ENCODE measurements around the gene SLC4A1.
"Not testable (repeated sequence)": the region's sequence is repeated elsewhere in the genome, so short reads cannot be mapped to it uniquely, and the experiment has no call there.

Gene SLC4A1

DNA sequence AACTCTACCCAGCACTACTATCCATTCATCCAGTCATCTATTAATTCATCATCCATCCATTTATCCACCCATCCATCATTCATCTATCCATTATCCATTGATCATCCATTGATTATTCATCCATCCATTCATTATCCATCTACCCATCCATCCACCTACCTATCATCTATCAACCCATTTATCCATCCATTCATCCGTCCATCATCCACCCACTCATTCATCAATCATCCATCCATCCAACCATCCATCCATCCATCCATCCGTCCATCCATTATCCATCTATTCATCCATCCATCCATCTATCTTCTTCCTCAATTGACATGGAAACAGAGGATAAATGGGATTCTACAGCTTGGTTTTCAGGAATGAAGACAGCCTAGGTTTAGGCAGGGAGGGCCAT lies 12.0 kb downstream of the SLC4A1 start:
- no peak for DNase-seq

DNA sequence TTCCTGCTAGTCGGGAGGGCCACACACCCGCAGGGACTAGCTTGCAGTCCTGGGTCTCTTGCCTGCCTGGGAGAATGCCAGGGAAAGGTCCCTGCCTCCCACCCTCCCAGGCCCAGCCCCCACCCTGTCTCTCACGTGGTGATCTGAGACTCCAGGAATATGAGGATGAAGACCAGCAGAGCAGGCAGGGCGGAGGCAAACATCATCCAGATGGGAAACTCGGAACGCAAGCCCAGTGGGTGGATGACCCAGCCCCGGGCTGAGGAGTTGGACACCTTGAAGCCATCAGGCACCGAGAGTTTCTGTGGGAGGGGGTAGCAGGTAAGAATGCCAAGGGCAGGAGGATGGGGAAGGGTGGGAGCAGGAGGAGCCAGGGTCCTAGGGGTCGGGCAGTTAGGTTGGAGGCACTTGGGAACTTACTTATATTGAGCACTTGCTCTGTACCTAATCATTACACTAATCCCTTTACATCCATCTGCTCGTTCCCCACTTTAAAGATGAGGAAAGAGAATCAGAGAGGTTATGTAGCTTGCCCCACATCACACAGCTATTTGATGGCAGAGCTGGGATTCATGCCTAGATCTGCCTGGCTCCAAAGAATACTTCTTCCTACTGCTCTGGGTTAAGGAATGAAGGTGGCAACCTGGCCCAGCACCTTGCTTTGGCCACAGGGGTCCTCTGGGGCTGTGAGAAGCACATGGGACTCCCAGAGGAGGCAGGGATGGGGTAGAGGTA lies 13.4 kb downstream of the SLC4A1 start:
- DNase-seq, result no peak

DNA sequence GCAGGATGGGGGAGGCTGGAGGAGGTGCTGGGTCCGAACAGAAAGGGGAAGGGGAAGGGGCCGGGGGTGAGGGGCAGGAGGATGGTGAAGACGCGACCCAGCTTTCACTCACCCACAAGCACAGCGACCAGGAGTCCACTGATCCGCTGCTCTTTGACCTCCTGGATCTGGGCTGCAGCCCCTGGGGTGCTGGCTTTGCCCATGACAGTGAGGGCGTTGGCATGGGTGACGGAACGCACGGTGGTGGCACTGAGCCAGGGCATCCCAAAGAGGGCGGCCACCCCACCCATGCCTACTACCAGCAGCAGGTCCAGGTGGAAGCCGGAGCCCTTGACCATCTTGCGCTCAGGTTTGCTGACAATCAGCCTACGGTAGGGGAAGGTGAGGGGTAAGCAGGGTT lies 14.9 kb downstream of the SLC4A1 start:
- DNase-seq, result no peak

DNA sequence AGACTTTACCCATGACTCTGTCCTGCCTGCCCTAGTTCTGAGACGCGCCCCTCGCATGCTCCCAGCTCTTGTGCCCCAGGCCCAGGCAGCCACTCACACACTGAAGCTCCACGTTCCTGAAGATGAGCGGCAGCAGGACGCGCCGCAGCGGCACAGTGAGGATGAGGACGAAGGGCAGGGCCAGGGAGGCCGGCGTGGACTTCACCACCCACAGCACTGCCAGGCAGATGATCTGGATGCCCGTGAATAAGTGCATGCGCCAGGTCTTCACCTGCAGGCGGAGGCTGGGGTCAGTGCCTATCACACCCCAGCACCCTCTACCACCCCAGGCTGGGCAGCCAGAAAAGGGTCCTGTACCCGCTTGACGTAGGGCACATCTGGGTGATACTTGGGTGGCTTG lies 16.9 kb downstream of the SLC4A1 start:
- no peak for DNase-seq

DNA sequence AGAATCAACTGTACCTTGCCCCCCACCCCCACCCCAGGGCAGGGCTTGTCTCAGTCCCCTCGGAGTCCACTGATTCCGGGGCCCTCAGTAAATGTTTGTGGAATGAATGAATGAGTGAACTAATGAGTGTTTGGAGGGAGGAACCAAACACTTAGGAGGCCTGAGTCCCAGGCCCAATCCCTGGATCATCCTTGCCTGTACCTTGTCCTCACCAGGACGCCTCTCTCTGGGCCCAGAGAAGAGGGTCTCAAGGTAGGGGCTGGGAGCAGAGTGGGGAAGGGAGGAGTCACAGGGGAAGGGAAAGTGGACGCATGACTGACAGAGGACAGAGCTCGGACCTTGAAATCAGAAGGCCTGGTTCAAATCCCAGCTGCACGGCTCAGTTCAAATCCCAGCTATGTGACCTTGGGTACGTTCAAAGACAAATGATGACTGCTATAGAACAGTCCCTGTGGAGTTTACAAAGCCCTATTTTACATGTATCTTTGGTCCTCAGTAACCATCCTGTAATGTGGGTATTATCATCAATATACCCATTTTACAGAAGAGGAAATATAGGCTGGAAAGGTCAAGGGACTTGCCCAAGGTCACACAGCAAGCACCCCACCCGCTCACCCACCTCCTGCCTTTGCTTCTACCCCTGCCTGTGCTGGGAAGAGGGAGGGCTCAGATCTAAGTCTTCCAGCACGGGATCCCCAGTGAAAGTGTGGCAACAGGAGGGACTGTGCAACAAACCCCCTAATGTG lies 18.3 kb downstream of the SLC4A1 start:
- no peak for DNase-seq

DNA sequence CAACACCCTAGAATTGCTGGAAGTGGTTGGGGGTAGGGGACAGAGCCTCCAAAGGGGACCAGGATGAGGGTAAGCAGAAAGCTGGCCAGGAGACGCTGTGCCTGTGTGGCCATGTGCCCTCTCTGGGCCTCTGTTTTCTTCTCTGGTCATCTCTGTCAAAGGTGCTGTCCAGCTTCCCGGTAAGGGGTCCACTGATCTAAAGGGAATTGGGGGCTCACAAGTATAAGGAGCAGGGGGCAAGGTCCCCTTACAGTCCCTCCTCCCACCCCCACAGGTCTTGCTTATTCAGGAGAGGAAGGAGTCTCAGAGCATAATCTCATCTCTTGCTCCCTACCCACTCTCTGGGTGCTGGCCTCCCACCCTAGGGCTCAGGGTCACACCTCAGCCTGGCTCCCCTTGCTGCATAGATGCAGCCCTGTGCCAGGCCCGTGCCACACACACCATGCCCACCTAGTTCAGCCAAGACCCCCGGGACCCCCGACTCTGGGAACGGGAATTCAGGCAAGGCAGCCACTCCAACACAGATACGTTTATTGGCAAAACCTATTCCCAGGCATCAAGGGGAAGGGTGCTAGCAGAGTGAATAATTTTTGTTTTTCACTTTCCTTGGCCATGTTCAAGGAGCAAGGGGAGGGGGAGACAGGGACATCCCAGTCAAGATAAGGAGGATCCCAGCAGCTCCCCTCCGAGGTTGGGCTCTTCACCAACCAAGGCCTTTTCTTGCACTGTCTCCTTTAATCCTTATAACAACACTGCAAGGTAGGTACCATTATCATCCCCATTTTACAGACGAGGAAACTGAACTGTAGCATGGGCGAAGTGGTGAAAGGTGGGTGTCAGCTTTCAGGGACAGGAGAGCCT lies 19.8 kb downstream of the SLC4A1 start:
- DNase-seq, result no peak

DNA sequence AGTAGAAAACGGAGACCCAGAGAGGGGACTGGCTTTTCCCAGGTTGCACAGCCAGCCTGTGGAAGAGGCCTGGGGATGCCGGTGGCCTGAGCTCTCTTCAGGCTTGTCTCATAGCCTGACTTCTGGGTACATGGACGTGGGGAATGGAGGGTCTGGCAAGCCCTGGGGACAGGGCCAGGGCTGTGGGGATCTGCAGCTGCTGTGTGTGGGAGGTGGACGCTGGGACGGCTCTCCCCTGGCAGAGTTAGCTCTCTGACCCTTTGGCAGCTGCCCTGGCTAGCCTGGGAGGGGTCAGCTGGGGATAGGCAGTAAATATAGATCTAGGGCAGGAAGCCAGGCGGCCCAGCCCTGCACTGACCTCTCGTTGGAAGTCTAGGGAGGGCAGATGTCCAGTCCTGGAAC lies 20.5 kb downstream of the SLC4A1 start:
- no peak for DNase-seq

DNA sequence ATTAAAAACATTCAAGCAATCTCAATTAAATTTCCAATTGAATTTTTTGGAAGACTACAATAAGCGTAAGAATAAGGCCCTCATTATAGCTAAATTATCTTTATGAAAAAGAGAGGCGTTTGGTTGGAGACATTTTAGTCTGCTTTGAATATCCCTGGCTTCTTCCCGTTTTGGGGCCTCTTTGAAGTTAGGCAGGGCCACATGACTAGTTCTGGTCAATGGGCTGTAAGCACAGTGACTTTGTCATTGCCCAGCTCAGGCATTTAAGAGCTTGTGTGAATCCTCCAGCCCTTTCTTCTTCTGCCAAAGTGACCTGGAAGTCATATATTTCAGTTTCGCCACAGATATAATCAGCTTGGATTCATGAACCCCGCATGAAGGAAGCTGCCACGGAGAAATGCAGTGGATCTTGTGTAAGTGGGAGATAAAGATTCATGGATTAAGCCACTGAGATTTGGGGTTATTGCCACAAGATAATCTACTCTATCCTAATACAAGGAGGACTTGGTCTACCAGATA lies 26.8 kb downstream of the SLC4A1 start:
- DNase-seq, result no peak

DNA sequence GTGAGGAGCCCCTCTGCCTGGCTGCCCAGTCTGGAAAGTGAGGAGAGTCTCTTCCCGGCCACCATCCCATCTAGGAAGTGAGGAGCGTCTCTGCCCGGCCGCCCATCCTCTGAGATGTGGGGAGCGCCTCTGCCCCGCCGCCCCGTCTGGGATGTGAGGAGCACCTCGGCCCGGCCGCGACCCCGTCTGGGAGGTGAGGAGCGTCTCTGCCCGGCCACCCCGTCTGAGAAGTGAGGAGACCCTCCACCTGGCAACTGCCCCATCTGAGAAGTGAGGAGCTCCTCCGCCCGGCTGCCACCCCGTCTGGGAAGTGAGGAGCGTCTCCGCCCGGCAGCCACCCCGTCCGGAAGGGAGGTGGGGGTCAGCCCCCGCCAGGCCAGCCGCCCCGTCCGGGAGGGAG lies 30.0 kb downstream of the SLC4A1 start:
- not testable (repeated sequence) for DNase-seq

DNA sequence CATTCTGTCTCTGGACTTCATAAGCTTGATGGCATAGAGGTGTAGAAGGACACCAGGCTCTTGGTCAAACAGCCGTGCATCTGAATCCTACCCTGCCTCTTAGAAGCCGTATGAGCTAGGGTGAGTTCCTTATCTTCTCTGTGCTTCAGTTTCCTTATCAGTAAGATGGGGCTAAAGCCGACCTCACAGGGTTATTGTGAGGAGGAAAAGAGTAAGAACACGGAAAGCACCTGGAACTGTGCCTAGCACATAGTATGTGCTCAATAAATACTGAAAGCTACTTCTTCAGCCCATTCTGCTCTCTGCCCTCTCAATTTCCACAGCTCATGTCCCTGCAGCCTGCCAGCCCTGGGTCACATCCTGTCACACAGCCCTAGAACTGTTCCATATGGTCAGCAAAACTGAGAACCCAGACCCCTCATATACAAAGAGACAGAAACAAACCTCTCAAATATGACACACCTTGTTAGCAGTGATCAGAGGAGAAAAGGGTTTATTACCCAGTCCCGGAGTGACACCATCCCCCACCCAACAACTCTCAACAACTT lies 31.4 kb downstream of the SLC4A1 start:
- DNase-seq, result no peak

DNA sequence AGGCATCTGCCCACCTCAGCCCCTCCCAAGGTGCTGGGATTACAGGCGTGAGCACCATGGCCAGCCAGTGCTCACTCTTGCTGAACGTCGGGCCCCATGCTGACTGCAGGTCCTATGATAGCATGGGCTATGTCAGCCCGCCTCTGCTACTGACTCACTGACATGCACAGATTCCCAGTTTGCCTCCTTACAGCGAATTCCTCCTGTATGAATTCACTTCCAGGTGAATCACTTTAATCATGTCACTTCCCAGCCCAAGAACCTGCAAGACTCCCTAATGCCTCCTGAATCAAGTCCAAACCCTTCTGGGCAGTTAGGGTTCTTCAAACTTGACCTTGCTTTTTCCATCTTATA lies 32.4 kb downstream of the SLC4A1 start:
- no peak for DNase-seq

DNA sequence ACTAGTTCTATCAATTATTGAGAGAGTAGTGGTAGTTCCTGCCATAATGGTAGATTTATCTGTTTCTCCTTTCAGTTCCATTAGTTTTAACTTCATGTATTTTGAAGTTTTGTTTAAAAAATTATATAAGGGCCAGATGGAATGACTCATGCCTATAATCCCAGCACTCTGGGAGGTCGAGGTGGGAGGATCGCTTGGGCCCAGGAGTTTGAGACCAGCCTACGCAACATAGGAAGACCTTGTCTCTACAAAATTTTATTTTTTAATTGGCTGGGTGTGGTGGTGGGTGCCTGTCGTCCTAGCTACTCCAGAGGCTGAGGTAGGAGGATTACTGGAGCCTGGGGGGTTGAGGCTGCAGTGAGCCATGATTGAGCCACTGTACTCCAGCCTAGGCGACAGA lies 34.4 kb downstream of the SLC4A1 start:
- no peak for DNase-seq

DNA sequence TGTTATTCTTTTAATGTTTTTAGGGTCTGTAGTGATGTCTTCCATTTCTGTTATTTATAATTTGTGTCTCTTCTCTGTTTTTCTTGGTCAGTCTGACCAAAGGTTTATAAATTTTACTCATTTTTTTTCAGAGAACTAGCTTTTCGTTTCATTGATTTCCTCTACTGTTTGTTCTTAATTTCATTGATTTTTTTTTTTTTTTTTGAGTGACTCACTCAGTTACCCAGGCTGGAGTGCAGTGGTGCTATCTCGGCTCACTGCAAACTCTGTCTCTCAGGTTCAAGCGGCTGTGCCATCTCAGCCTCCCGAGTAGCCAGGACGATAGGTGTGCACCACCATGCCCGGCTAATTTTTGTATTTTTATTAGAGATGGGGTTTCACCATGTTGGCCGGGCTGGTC lies 35.9 kb downstream of the SLC4A1 start:
- DNase-seq, result no peak

DNA sequence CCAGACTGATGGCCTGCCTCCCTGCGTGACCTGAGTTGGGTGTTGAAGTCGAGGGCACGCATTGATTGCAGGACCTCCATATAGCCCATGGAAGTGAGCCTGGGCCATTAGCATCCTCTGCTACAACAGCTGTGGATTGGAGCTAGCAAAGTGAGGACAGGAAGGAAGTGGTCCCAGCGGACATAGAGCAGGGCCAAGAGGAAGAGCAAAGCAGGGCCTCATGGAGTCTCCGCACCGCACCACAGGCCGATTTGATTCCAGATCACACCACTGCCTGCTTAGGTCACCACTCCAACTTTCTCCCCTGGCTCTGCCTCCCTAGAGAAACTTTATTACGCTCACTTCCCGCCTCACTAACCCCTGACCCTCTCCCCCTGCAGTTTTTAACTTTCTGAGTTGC lies 37.8 kb downstream of the SLC4A1 start:
- no peak for DNase-seq

DNA sequence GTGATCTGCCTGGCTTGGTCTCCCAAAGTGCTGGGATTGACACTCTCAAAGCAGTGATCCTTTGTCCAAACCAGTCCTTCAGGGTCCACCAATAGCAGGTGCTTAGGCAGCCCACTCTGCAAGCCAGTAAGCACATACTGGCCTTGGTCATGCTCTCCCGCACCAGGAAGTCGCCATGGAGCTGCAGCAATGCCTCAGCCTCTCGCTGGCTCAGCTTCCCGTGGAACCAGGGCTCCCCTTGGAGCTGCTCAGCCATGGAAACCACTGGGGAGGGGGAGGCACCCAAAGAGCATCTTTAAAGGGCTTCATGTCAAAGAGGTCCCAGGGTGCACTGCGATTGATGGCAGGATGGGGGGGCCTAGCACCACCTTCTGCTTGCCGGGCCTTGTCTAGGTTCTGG lies 38.8 kb downstream of the SLC4A1 start:
- DNase-seq, result no peak

DNA sequence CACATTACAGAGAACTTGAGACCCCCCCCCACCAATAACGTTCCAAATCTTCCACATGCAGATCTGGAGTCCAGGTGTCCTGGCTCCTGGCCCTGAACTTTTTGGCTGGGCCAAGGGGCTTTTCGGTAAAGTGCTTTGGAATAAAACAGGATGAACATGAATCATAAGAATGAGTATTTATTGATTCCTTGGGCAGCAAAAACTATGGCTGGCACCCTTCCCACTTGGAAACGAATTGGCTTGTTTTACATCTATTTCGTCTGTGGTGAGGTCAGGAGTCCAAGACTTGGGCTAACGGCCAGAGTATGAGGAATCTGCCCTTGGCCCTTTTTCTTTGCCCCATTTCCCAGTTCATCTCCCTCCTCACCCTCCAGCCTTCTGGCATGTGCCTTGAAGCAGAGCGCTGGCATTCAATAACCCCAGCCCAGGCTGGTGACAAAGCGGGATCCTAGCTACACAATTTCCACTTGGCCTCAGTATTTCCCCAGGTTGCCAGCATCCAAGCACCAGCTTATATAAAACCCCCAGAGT lies 44.3 kb downstream of the SLC4A1 start:
- no peak for DNase-seq

DNA sequence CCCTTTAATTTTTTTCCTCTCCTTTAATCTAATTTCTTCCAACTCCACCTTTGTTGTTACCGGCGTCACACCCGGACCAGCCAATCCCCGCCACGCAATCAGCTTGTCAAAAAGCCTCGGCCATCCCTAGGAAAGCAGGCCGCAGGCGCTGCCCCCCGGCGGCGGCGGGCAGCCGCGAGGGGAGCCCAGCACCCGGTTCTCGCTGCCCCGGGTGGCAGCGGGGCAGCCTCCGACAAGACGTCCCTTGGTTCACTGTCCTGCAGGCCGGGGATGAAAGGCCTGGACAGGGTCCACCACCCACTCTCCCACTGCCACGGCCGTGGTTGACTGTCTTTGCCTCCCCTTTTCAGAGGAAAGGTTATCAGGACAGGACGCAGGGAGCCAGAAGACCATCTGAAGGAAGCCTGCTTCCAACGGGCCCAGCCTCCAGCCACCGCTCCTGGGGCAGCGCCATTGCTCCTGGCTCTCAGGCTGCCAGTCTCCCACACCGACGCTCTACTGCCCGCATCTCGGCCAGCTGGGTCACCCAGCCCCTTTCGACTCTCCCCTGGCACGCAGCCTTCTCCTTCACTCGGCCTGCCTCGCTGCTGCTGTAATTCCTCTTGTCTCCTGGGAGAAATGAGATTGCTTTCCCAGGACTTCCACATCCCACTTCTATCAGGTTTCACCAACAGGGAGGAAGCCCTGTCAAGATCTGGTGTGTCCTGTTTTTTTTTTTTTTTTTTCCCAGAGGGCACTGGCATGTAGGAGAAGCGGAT lies 45.6 kb downstream of the SLC4A1 start:
- peak; percentile 49 for DNase-seq

DNA sequence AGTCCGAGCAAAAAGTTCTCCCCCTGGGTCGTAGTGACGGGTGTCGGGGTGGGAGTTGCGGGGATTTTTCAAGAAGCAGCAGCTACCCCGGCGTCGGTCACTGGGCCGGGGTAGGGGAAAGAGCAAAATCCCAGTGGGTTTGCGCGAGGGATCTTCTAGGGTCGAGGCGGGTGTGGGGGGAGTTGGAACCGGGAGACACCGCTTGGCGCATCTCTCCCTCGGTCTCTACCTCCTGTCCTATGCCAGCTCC lies 46.1 kb downstream of the SLC4A1 start:
- DNase-seq, result no peak

DNA sequence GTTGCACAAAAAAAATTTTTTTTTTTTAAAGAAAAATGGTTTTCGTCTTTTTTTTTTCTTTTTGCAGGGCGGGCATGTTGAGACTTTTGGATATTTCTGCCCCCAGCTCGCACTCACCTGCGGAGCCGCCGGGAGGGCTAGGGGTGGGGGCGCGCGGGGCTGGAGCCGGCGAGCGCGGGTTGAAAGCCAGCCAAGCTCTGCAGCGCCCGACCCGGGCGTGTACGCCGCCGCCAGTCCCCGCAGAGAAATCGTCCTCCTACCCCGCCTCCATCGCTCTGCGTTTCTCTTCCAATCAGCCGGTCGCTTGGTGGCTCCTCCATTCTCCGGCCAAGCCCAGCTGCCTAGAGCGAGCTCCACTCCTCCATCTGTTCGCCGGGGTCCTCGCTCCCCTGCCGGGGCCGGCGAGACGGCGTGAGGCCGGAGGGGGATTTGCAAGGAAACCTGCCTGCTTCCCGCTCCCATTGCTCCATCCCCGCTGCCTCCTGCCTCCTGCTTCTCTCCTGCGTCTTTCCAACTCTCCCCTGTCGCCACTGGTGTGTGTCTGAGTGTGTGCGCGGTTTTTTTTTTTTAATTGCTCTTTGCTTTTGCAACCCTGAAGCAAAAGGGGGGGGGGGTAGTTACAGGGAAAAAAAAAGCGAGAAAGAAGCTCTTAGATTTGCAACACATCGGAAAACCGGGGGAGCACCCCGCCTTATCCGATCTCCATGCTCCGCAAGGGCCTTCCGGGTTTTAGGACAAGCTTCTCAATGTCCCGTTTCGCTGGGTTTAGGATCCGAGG lies 46.7 kb downstream of the SLC4A1 start:
- peak; percentile 75 for DNase-seq

DNA sequence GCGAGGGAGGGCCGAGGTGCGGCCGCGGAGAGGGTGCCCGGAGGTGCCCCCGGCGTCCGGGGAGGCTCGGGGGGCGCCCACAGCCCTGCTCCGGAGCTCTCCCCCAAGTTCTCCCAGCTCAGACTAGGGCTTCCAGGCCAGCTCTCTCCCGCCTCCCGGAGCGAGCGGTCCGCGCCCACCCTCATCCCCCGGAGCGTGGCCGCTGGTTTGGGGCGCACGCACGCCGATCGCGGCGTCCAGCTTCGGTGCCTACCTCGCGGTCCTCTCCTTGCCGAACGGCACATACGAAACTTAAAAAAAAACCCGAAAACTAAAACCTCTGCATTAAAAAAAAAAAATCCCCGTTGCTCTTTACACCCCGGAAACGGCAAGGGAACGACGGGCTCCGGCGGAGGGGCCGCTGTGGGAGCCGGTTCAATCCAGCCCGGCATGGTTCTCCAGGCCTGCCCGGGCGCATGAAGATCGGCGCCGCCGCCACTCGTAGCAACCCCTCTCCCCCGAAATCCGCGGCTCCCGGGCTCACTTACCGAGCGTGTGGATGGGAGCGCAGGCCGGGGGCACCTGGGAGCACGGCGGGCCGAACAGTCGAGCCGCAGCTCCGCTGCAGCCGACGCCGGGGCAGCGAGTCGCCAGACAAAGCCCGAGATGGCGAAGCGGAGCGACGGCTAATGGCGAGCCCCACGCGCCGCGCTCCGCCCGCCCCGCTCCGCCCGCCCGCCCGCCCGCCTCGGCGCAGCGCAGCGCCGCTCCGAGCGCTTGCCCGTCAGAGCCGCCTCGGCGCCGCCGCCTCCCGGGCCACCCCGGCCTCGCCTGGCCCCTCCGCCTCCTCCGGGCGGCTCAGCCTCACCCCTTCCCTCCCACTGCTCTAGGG lies 47.5 kb downstream of the SLC4A1 start:
- peak; percentile 23 for DNase-seq
